K562 (cell line): ENCODE data around the gene GGT5. TPM values are rescaled to one million over a fixed set of nuclear protein-coding genes. Genes with fewer than 3 reads are reported as not detected.
"Not testable (repeated sequence)": the region's sequence is repeated elsewhere in the genome, so short reads cannot be mapped to it uniquely, and the experiment has no call there.

Experiments
- ATAC-seq: fragments of 200-7000 bp; cut with Tn5 transposase; 3 replicates; pipeline ENCODE4 v1.9.1; 2020; ENCODE audit warnings: moderate library complexity
- BruUV-seq: library from RNA; stranded (reverse); fragments of 400-500 nt; replicated peaks from 2 replicates; lab custom pipeline; 2021; lab: Mats Ljungman, UMichigan
- CTCF ChIA-PET: fragments of 300-600 bp; formaldehyde crosslinking; extraction: SDS; loops from one replicate; lab custom pipeline; 2021; ENCODE audit warnings: low intra/inter-chr PET ratio; lab: Yijun Ruan, JAX
- POLR2A ChIA-PET: fragments of 300-600, 350-650 bp; sonication (Branson Sonifier 250); formaldehyde crosslinking; extraction: SDS; loops from one replicate; lab custom pipeline; 2021; ENCODE audit warnings: antibody characterized with exemption, inconsistent platforms; lab: Yijun Ruan, JAX
- DNase-seq, 4 experiments: peaks; one replicate each; pipeline versions ENCODE4 v3.0.0 to v3.0.0-alpha.2; 2011 to 2018; ENCODE audit warnings: low spot score in 3 of 4, mixed read lengths in 3 of 4; ENCODE audit errors: extremely low read depth in 1 of 4
- FAIRE-seq: peaks from 2 replicates; lab custom pipeline; 2011; peaks lifted over from hg19 to GRCh38; lab: Jason Lieb, UNC
- H2AFZ ChIP-seq: 2 replicates; pipeline ENCODE4 v1.6.0; 2011; ENCODE audit warnings: low read depth, low read length, control low read depth, inconsistent platforms
- H3K27ac ChIP-seq: fragments of 200-600 bp; 3 replicates; pipeline ENCODE4 v1.8.0; 2011; ENCODE audit warnings: low read depth, mild to moderate bottlenecking, control low read depth, inconsistent platforms, low read length, moderate library complexity, mixed read lengths; ENCODE audit errors: extremely low read depth
- H3K27me3 ChIP-seq, 2 experiments: fragments of 300-600 bp in 1 of 2; 2 replicates in 1 of 2; 3 replicates in 1 of 2; pipeline versions ENCODE4 v1.6.0 to v1.8.0; 2011; ENCODE audit warnings: inconsistent platforms in 2 of 2, low read length in 2 of 2, mild to moderate bottlenecking in 1 of 2, mixed read lengths in 1 of 2, moderate library complexity in 1 of 2; ENCODE audit not compliant: control insufficient read depth in 2 of 2, insufficient read depth in 2 of 2
- H3K36me3 ChIP-seq: fragments of 300-600 bp; 3 replicates; pipeline ENCODE4 v1.8.0; 2011; ENCODE audit warnings: mild to moderate bottlenecking, low read length, inconsistent platforms; ENCODE audit not compliant: control insufficient read depth, insufficient read depth
- H3K4me1 ChIP-seq, 2 experiments: fragments of 200-600 bp in 1 of 2; replicated peaks in 1 of 2; 2 replicates in 1 of 2; 3 replicates in 1 of 2; pipeline versions ENCODE4 v1.5.1 to v1.8.0; 2011; ENCODE audit warnings: inconsistent platforms in 2 of 2, low read length in 2 of 2, mild to moderate bottlenecking in 1 of 2, mixed read lengths in 1 of 2, moderate library complexity in 1 of 2; ENCODE audit not compliant: control insufficient read depth in 2 of 2, insufficient read depth in 2 of 2
- H3K4me2 ChIP-seq: 2 replicates; pipeline ENCODE4 v1.6.1; 2011; ENCODE audit warnings: low read length, control low read depth, inconsistent platforms, mixed read lengths; ENCODE audit not compliant: insufficient read depth
- H3K4me3 ChIP-seq: fragments of 200-600 bp; sonication (generic), shearing (Covaris generic); 2 replicates; pipeline ENCODE4 v1.5.1; 2016; ENCODE audit warnings: control low read depth, inconsistent platforms
- H3K79me2 ChIP-seq: fragments of 200-600 bp; 3 replicates; pipeline ENCODE4 v1.8.0; 2011; ENCODE audit warnings: low read length, inconsistent platforms; ENCODE audit not compliant: control insufficient read depth, insufficient read depth
- H3K9ac ChIP-seq, 2 experiments: 2 replicates each; pipeline versions ENCODE4 v1.6.0 to v1.6.1; 2011; ENCODE audit warnings: low read depth in 2 of 2, low read length in 2 of 2, control low read depth in 1 of 2, inconsistent platforms in 1 of 2, mild to moderate bottlenecking in 1 of 2, mixed read lengths in 1 of 2; ENCODE audit not compliant: insufficient read depth in 1 of 2
- H3K9me1 ChIP-seq: one replicate; pipeline ENCODE4 v1.6.0; 2011; ENCODE audit warnings: inconsistent platforms, mild to moderate bottlenecking, low read length, moderate library complexity; ENCODE audit not compliant: control insufficient read depth, insufficient read depth
- H3K9me3 ChIP-seq: replicated peaks from 2 replicates; pipeline ENCODE4 v1.5.1; 2011; ENCODE audit warnings: low read depth, low read length, inconsistent platforms; ENCODE audit not compliant: control insufficient read depth, insufficient read depth
- H4K20me1 ChIP-seq: replicated peaks from 2 replicates; pipeline ENCODE4 v1.6.1; 2011; ENCODE audit warnings: low read length, inconsistent platforms, mixed read lengths; ENCODE audit not compliant: control insufficient read depth, insufficient read depth
- WGBS: fragments of 100-300 bp; shearing (Covaris generic); methylation state at CpG from one replicate; pipeline ENCODE4 v1.1.6; 2016; ENCODE audit warnings: low coverage, mixed read lengths; ENCODE audit not compliant: insufficient coverage; ENCODE audit errors: missing lambda C conversion rate; 5-methylcytosine and 5-hydroxymethylcytosine counted together
- in situ Hi-C: fragments of 300-500 bp; cut with MboI; formaldehyde crosslinking; loops from 4 replicates; pipeline ENCODE4 v1.15.0; 2018; ENCODE audit warnings: inconsistent platforms, mixed read lengths
- intact Hi-C: fragments of 100-400 bp; cut with micrococcal nuclease; formaldehyde crosslinking; loops from 2 replicates; pipeline ENCODE4 v1.14.2; 2022
- polyA plus RNA-seq, 8 experiments: library from polyadenylated mRNA; depleted of rRNA in 4 of 8; stranded (reverse) in 5 of 8; unstranded in 3 of 8; fragments of >200 nt; fragmentation: Nextera tagmentation in 2 of 8; fragmentation: Illumina TruSeq in 1 of 8; extraction: Ambion mirVana in 2 of 8; extraction: Trizol in 1 of 8; gene quantifications; 2 replicates each; pipeline versions ENCODE4 v1.2.1 to v1.2.3, GENCODE V29; 2011 to 2014; ENCODE audit warnings: inconsistent platforms in 1 of 8, missing spikeins in 1 of 8
- total RNA-seq, 7 experiments: library from RNA; depleted of rRNA in 6 of 7; stranded (reverse); fragments of >200 nt in 6 of 7; fragmentation: Illumina TruSeq in 2 of 7; extraction: Trizol in 2 of 7; gene quantifications; 2 replicates each; pipeline versions ENCODE4 v1.2.1 to v1.2.3, GENCODE V29; 2011 to 2021; ENCODE audit warnings: low replicate concordance in 1 of 7

Gene GGT5
- total and polyA plus RNA-seq, 9 of the 15 experiments (the other 6 are each of a cell fraction or from before 2014, with no cell fraction given) = 0.07 to 0.69 (median 0.18) TPM; not detected in 4

DNA sequence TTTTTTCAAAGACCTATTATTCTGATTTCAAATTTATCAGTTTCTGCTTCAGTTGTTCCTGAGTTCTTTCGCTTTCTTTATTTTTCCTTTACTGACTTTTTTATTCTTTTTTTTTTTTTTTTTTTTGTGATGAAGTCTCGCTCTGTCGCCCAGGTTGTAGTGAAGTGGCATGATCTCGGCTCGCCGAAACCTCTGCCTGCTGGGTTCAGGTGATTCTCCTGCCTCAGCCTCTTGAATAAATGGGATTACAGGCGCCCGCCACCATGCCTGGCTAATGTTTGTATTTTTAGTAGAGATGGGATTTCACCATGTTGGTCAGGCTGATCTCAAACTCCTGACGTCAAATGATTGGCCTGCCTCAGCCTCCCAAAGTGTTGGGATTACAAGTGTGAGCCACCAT, 31.8 kb downstream of the GGT5 start:
- H2AFZ ChIP-seq, H3K27ac ChIP-seq, H3K9me3 ChIP-seq, BruUV-seq, H3K4me1 ChIP-seq, DNase-seq, FAIRE-seq, H3K4me3 ChIP-seq, H3K9ac ChIP-seq, intact Hi-C loops, H3K36me3 ChIP-seq, CTCF ChIA-PET, H3K4me2 ChIP-seq, H3K27me3 ChIP-seq, ATAC-seq, H3K9me1 ChIP-seq, in situ Hi-C loops, H3K79me2 ChIP-seq, POLR2A ChIA-PET, H4K20me1 ChIP-seq: not testable (repeated sequence)
- WGBS = 67% methylated on average over 3 of the region's 9 CpGs

DNA sequence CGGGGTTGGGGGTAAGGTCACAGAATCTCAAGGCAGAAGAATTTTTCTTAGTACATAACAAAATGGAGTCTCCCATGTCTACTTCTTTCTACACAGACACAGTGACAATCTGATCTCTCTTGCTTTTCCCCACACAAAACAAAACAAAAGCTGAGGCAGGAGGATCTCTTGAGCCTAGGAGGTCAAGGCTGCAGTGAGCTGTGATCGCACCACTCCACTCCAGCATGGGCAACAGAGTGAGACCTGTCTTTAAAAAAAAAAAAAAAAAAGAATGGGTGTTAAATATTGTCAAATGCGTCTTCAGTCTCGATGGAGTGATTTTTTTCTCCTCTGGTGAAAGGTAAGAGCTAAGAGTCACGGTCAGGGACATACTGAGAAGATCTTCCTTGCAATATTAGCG, 33.2 kb downstream of the GGT5 start:
- H3K9me3 ChIP-seq, H3K27me3 ChIP-seq, H3K27ac ChIP-seq, H3K4me3 ChIP-seq, H3K36me3 ChIP-seq, POLR2A ChIA-PET, H3K9me1 ChIP-seq, DNase-seq, H3K9ac ChIP-seq, FAIRE-seq, H3K4me2 ChIP-seq, in situ Hi-C loops, BruUV-seq, ATAC-seq, H4K20me1 ChIP-seq, CTCF ChIA-PET, H3K79me2 ChIP-seq, intact Hi-C loops, H3K4me1 ChIP-seq: not testable (repeated sequence)
- WGBS = 28% methylated on average over 2 of the region's 6 CpGs
- H2AFZ ChIP-seq = peak overlapping the region; percentile 45; the same call in 1 of the 2 replicates
